HG03439 (cell line): ENCODE measurements around the gene PRRC2B.
"Not testable (repeated sequence)": the region's sequence is repeated elsewhere in the genome, so short reads cannot be mapped to it uniquely, and the experiment has no call there.

ENCODE experiments used
- ATAC-seq: cut with Tn5 transposase; IDR thresholded peaks from one replicate; pipeline ENCODE4 v1.9.1; 2021; ENCODE audit warnings: mild to moderate bottlenecking, moderate library complexity; ENCODE audit not compliant: unreplicated experiment

Gene PRRC2B

GRCh38 chr9:131432597-131433301, 38.9 kb downstream of the PRRC2B start:
- no peak for ATAC-seq

- no peak for ATAC-seq
Observed at GRCh38 chr9:131433302-131433854, 39.5 kb downstream of the PRRC2B start.

- no peak for ATAC-seq
Observed at GRCh38 chr9:131434673-131435072, 40.8 kb downstream of the PRRC2B start.

GRCh38 chr9:131436376-131436775, 42.5 kb downstream of the PRRC2B start:
- no peak for ATAC-seq

- no peak for ATAC-seq
Observed at GRCh38 chr9:131436865-131437271, 43.0 kb downstream of the PRRC2B start.

GRCh38 chr9:131438190-131438589, 44.3 kb downstream of the PRRC2B start:
- no peak for ATAC-seq

- no peak for ATAC-seq
Observed at GRCh38 chr9:131439224-131439623, 45.3 kb downstream of the PRRC2B start.

GRCh38 chr9:131441441-131441840, 47.6 kb downstream of the PRRC2B start:
- ATAC-seq, result no peak

- no peak for ATAC-seq
Observed at GRCh38 chr9:131442351-131442750, 48.5 kb downstream of the PRRC2B start.

GRCh38 chr9:131443648-131444047, 49.8 kb downstream of the PRRC2B start:
- no peak for ATAC-seq

- ATAC-seq, result no peak
Observed at GRCh38 chr9:131446276-131446675, 52.4 kb downstream of the PRRC2B start.

- no peak for ATAC-seq
Observed at GRCh38 chr9:131447148-131447547, 53.3 kb downstream of the PRRC2B start.

GRCh38 chr9:131447600-131447999, 53.7 kb downstream of the PRRC2B start:
- no peak for ATAC-seq

- no peak for ATAC-seq
Observed at GRCh38 chr9:131448818-131449217, 54.9 kb downstream of the PRRC2B start.

GRCh38 chr9:131449276-131449675, 55.4 kb downstream of the PRRC2B start:
- ATAC-seq, result no peak

- no peak for ATAC-seq
Observed at GRCh38 chr9:131454028-131454427, 60.1 kb downstream of the PRRC2B start.

GRCh38 chr9:131455655-131456054, 61.8 kb downstream of the PRRC2B start:
- ATAC-seq, result not testable (repeated sequence)

GRCh38 chr9:131457746-131458145, 63.9 kb downstream of the PRRC2B start:
- no peak for ATAC-seq

- no peak for ATAC-seq
Observed at GRCh38 chr9:131459056-131459455, 65.2 kb downstream of the PRRC2B start.

- ATAC-seq, result no peak
Observed at GRCh38 chr9:131461166-131461565, 67.3 kb downstream of the PRRC2B start.

- no peak for ATAC-seq
Observed at GRCh38 chr9:131464354-131465000, 70.6 kb downstream of the PRRC2B start.

- no peak for ATAC-seq
Observed at GRCh38 chr9:131465401-131465800, 71.5 kb downstream of the PRRC2B start.
